PC-9 (cell line): Measurements from ENCODE around the gene LAMA3.
"Not testable (repeated sequence)": the region's sequence is repeated elsewhere in the genome, so short reads cannot be mapped to it uniquely, and the experiment has no call there.

ENCODE experiments used
- EZH2 ChIP-seq: fragments of 200-600 bp; sonication (generic); IDR thresholded peaks from 2 replicates; pipeline ENCODE4 v1.8.0; 2017; ENCODE audit warnings: antibody characterized with exemption, low read depth
- TF ChIP-seq, protein P1 (sequence below): fragments of 200-600 bp; sonication (generic); conservative IDR thresholded peaks from 2 replicates; pipeline ENCODE4 v1.6.1; 2017; ENCODE audit warnings: mixed run types, antibody characterized with exemption, mild to moderate bottlenecking, moderate library complexity

DNA sequence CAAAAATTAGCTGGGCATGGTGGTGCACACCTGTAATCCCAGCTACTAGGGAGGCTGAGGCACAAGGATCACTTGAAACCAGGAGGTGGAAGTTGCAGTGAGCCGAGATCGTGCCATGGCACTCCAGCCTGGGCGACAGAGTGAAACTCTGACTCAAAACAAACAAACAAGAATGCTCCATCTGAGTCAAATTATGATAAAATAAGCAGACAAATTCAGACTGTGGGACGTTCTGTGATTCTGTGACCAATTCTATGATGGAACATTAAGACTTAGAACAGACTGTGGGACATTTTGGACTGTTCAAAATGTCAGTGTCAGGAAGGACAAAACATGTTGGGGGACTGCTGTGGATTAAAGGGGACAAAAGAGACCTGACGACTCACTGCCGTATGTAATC, 52.7 kb downstream of the LAMA3 start:
- TF ChIP-seq, protein P1, sequence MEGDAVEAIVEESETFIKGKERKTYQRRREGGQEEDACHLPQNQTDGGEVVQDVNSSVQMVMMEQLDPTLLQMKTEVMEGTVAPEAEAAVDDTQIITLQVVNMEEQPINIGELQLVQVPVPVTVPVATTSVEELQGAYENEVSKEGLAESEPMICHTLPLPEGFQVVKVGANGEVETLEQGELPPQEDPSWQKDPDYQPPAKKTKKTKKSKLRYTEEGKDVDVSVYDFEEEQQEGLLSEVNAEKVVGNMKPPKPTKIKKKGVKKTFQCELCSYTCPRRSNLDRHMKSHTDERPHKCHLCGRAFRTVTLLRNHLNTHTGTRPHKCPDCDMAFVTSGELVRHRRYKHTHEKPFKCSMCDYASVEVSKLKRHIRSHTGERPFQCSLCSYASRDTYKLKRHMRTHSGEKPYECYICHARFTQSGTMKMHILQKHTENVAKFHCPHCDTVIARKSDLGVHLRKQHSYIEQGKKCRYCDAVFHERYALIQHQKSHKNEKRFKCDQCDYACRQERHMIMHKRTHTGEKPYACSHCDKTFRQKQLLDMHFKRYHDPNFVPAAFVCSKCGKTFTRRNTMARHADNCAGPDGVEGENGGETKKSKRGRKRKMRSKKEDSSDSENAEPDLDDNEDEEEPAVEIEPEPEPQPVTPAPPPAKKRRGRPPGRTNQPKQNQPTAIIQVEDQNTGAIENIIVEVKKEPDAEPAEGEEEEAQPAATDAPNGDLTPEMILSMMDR: not testable (repeated sequence)
- TF ChIP-seq EZH2: not testable (repeated sequence)
